ENCODE results near the gene HYAL2. TPM values are rescaled to one million over a fixed set of nuclear protein-coding genes. Genes with fewer than 3 reads are reported as not detected.
"Not testable (repeated sequence)": the region's sequence is repeated elsewhere in the genome, so short reads cannot be mapped to it uniquely, and the experiment has no call there.

The HYAL2 gene
- total RNA-seq, 1 donor from 2014 or later, result 48.4 TPM

GRCh38 chr3:50288387-50289007, 34.0 kb downstream of the HYAL2 start:
- TF ChIP-seq, protein P1, sequence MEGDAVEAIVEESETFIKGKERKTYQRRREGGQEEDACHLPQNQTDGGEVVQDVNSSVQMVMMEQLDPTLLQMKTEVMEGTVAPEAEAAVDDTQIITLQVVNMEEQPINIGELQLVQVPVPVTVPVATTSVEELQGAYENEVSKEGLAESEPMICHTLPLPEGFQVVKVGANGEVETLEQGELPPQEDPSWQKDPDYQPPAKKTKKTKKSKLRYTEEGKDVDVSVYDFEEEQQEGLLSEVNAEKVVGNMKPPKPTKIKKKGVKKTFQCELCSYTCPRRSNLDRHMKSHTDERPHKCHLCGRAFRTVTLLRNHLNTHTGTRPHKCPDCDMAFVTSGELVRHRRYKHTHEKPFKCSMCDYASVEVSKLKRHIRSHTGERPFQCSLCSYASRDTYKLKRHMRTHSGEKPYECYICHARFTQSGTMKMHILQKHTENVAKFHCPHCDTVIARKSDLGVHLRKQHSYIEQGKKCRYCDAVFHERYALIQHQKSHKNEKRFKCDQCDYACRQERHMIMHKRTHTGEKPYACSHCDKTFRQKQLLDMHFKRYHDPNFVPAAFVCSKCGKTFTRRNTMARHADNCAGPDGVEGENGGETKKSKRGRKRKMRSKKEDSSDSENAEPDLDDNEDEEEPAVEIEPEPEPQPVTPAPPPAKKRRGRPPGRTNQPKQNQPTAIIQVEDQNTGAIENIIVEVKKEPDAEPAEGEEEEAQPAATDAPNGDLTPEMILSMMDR (IDR thresholded peaks at IDR 0.05; ENCODE audit: partially characterized antibody, unreplicated experiment), result no peak
- no peaks in the 10 kb centered on the region for H3K36me3 Mint-ChIP-seq (ENCODE audit: unreplicated experiment)
- H3K9me3 Mint-ChIP-seq (ENCODE audit: unreplicated experiment), result peaks cover 4% of the 10 kb centered on the region
- no peak overlapping the region for H3K4me3 Mint-ChIP-seq (ENCODE audit: unreplicated experiment)
- DNase-seq, result no peak
- peaks cover 2% of the 10 kb centered on the region for H3K27me3 Mint-ChIP-seq (ENCODE audit: unreplicated experiment)
- peaks cover 8% of the 10 kb centered on the region for H3K4me1 Mint-ChIP-seq (ENCODE audit: low read depth, unreplicated experiment)
- no peak overlapping the region for H3K27ac Mint-ChIP-seq (ENCODE audit: unreplicated experiment)

- TF ChIP-seq, protein P1 (IDR thresholded peaks at IDR 0.05; ENCODE audit: partially characterized antibody, unreplicated experiment), result no peak
- Mint-ChIP-seq H3K27me3 (ENCODE audit: unreplicated experiment) (peaks cover 1% of the 10 kb centered on the region), H3K27ac (ENCODE audit: unreplicated experiment) (no peak overlapping the region), H3K4me3 (ENCODE audit: unreplicated experiment) (no peak overlapping the region), H3K9me3 (ENCODE audit: unreplicated experiment) (peaks cover 2% of the 10 kb centered on the region), H3K36me3 (ENCODE audit: unreplicated experiment) (no peaks in the 10 kb centered on the region), H3K4me1 (ENCODE audit: low read depth, unreplicated experiment) (peaks cover 3% of the 10 kb centered on the region)
- no peak for DNase-seq
Observed at GRCh38 chr3:50287262-50287661, 35.3 kb downstream of the HYAL2 start.

DNA sequence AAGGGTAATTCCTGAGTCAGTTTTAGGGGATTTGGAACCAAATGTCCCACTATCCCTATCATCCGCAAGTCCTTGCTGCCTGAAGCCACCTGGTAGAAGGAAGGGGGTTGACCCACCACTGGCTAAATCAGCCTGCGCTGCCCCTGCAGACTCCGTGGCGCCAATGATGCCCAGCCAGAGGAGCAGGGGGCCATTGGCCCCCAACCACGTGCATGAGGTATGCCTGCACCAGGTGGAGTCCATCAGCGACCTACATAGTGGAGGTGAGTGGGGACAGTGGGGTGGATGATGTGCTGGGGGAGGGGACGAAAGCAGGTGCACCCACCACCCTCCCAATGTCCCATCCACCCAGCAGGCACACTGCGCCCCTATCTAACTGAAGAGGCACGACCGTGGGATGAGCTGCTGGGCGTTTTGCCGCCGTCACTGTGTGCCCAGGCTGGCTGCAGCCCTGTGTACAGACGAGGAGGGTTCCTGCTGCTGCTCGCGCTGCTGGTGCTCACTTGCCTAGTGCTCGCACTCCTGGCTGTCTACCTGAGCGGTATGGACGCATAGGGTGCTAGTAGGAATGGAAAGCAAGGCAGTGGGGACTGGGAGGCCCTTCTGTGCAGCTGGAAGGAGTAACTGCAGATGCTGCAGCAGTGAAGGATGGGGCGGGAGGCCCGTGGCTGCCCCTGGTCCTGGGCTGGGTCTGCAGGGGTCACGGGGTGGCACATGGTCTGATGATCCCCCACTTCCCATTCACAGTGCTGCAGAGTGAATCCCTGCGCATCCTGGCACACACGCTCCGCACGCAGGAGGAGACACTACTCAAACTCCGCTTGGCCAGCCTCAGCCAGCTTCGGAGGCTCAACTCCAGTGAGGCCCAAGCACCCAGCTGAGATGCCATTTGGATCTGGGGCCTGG, 36.0 kb downstream of the HYAL2 start:
- H3K27me3 Mint-ChIP-seq (ENCODE audit: unreplicated experiment), result peaks cover 1% of the 10 kb centered on the region
- H3K27ac Mint-ChIP-seq (ENCODE audit: unreplicated experiment), result no peak overlapping the region

DNA sequence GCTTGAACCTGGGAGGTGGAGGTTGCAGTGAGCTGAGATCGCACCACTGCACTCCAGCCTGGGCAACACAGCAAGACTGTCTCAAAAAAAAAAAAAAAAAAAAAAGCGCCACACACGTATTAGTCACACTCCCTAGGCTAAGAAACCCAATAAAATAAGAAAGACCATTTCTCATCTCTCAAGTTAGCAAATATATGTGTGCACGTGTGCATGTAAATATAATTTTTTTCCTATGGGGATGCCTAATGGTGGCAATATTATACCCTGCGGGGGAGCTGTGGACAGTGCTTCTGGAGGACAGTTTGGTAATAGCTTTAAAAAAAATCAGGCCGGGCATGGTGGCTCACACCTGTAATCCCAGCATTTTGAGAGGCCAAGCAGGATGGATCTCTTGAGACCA, 38.4 kb downstream of the HYAL2 start:
- not testable (repeated sequence) for H3K4me1 Mint-ChIP-seq (ENCODE audit: low read depth, unreplicated experiment); H3K27ac Mint-ChIP-seq (ENCODE audit: unreplicated experiment); H3K36me3 Mint-ChIP-seq (ENCODE audit: unreplicated experiment); H3K27me3 Mint-ChIP-seq (ENCODE audit: unreplicated experiment); DNase-seq; H3K4me3 Mint-ChIP-seq (ENCODE audit: unreplicated experiment); H3K9me3 Mint-ChIP-seq (ENCODE audit: unreplicated experiment)

More for the DNA sequence above, 36.0 kb downstream of the HYAL2 start:
- H3K9me3 Mint-ChIP-seq (ENCODE audit: unreplicated experiment), result peaks cover 2% of the 10 kb centered on the region
- peaks cover 3% of the 10 kb centered on the region for H3K4me1 Mint-ChIP-seq (ENCODE audit: low read depth, unreplicated experiment)
- no peaks in the 10 kb centered on the region for H3K36me3 Mint-ChIP-seq (ENCODE audit: unreplicated experiment)
- no peak for DNase-seq
- TF ChIP-seq, protein P1 (IDR thresholded peaks at IDR 0.05; ENCODE audit: partially characterized antibody, unreplicated experiment), result no peak
- no peak overlapping the region for H3K4me3 Mint-ChIP-seq (ENCODE audit: unreplicated experiment)

GRCh38 chr3:50279255-50280016, 43.1 kb downstream of the HYAL2 start:
- H3K27me3 Mint-ChIP-seq (ENCODE audit: unreplicated experiment), result peaks cover 10% of the 10 kb centered on the region
- DNase-seq, result no peak
- H3K4me3 Mint-ChIP-seq (ENCODE audit: unreplicated experiment), result no peak overlapping the region
- no peaks in the 10 kb centered on the region for H3K36me3 Mint-ChIP-seq (ENCODE audit: unreplicated experiment)
- peaks cover 3% of the 10 kb centered on the region for H3K9me3 Mint-ChIP-seq (ENCODE audit: unreplicated experiment)
- H3K4me1 Mint-ChIP-seq (ENCODE audit: low read depth, unreplicated experiment), result no peaks in the 10 kb centered on the region
- TF ChIP-seq, protein P1 (IDR thresholded peaks at IDR 0.05; ENCODE audit: partially characterized antibody, unreplicated experiment), result no peak
- no peak overlapping the region for H3K27ac Mint-ChIP-seq (ENCODE audit: unreplicated experiment)

All from glutamatergic neuron (in vitro differentiated cells).